Measurements from ENCODE around the gene HOXA4. TPM values are rescaled to one million over a fixed set of nuclear protein-coding genes. Genes with fewer than 3 reads are reported as not detected.

The HOXA4 gene
- total RNA-seq, 2 experiments from 2014 or later: 0.17 to 0.53 TPM

- H3K4me3 Mint-ChIP-seq: peak within 1 kb of the TSS; percentile 56
- H3K9me3 Mint-ChIP-seq: no peaks in the 10 kb centered on the region
- peaks cover 9% of the 10 kb centered on the region for H3K4me1 Mint-ChIP-seq
- peak within 1 kb of the TSS; percentile 83 for H3K27ac Mint-ChIP-seq
- H3K27me3 Mint-ChIP-seq: peaks cover 80% of the 10 kb centered on the region
- POLR2A ChIA-PET: no interaction called here
- H3K36me3 Mint-ChIP-seq: peaks cover 5% of the 10 kb centered on the region
- DNase-seq: peak; percentile 39
- ATAC-seq (ENCODE audit: low read depth): no peak
These were observed 34.8 kb upstream of the HOXA4 start, which contains the start of gene HOXA9 for GRCh38 chr7:27165089-27165995. TSS of gene HOXA9 (minus strand) at chr7:27165537. CDS start at chr7:27165457, 80 bp downstream.

- Mint-ChIP-seq H3K9me3 (no peaks in the 10 kb centered on the region), H3K27ac (peak overlapping the region; percentile 54), H3K4me1 (peaks cover 10% of the 10 kb centered on the region), H3K36me3 (peaks cover 5% of the 10 kb centered on the region), H3K27me3 (peaks cover 84% of the 10 kb centered on the region), H3K4me3 (no peak overlapping the region)
- no peak for ATAC-seq (ENCODE audit: low read depth)
- POLR2A ChIA-PET: no interaction called here
- no peak for DNase-seq
These were observed 34.0 kb upstream of the HOXA4 start for GRCh38 chr7:27164367-27165088.

- peaks cover 5% of the 10 kb centered on the region for H3K36me3 Mint-ChIP-seq
- H3K9me3 Mint-ChIP-seq: no peaks in the 10 kb centered on the region
- no peak overlapping the region for H3K4me3 Mint-ChIP-seq
- H3K27ac Mint-ChIP-seq: peak overlapping the region; percentile 21
- H3K27me3 Mint-ChIP-seq: peaks cover 86% of the 10 kb centered on the region
- peaks cover 9% of the 10 kb centered on the region for H3K4me1 Mint-ChIP-seq
- DNase-seq (no peak), ATAC-seq (ENCODE audit: low read depth) (no peak)
- POLR2A ChIA-PET: no interaction called here
These were observed 33.4 kb upstream of the HOXA4 start for GRCh38 chr7:27164045-27164366.

- no peak for DNase-seq
- Mint-ChIP-seq H3K9me3 (no peaks in the 10 kb centered on the region), H3K27ac (peak overlapping the region; percentile 21), H3K4me1 (peaks cover 12% of the 10 kb centered on the region), H3K27me3 (peaks cover 85% of the 10 kb centered on the region), H3K36me3 (peaks cover 1% of the 10 kb centered on the region), H3K4me3 (no peak overlapping the region)
- no peak for ATAC-seq (ENCODE audit: low read depth)
- POLR2A ChIA-PET: no interaction called here
These were observed 32.9 kb upstream of the HOXA4 start for GRCh38 chr7:27163288-27164044.

- POLR2A ChIA-PET: no interaction called here
- DNase-seq: no peak
- Mint-ChIP-seq H3K9me3 (no peaks in the 10 kb centered on the region), H3K27ac (no peak overlapping the region), H3K27me3 (peaks cover 85% of the 10 kb centered on the region), H3K36me3 (peaks cover 1% of the 10 kb centered on the region), H3K4me1 (peaks cover 18% of the 10 kb centered on the region), H3K4me3 (no peak overlapping the region)
- no peak for ATAC-seq (ENCODE audit: low read depth)
These were observed 32.2 kb upstream of the HOXA4 start for GRCh38 chr7:27162561-27163287.

- H3K4me3 Mint-ChIP-seq: no peak overlapping the region
- no peak overlapping the region for H3K27ac Mint-ChIP-seq
- no peaks in the 10 kb centered on the region for H3K9me3 Mint-ChIP-seq
These were observed 31.4 kb upstream of the HOXA4 start for GRCh38 chr7:27161721-27162560.

GRCh38 chr7:27161214-27161720, 30.7 kb upstream of the HOXA4 start:
- no peak for ATAC-seq (ENCODE audit: low read depth)
- H3K27ac Mint-ChIP-seq: no peak overlapping the region

More at GRCh38 chr7:27161721-27162560, 31.4 kb upstream of the HOXA4 start:
- Mint-ChIP-seq H3K4me1 (peaks cover 18% of the 10 kb centered on the region), H3K36me3 (no peaks in the 10 kb centered on the region), H3K27me3 (peaks cover 85% of the 10 kb centered on the region)
- ATAC-seq (ENCODE audit: low read depth): no peak
- no peak for DNase-seq
- POLR2A ChIA-PET: no interaction called here

GRCh38 chr7:27160546-27161213, 30.1 kb upstream of the HOXA4 start:
- POLR2A ChIA-PET: interaction anchor here (1.4 kb wide), 1 partner anchor 791 kb away, joined by 4 read pairs; no protein-coding TSS in a partner anchor

More at GRCh38 chr7:27161214-27161720, 30.7 kb upstream of the HOXA4 start:
- Mint-ChIP-seq H3K4me1 (peaks cover 17% of the 10 kb centered on the region), H3K36me3 (no peaks in the 10 kb centered on the region), H3K27me3 (peaks cover 83% of the 10 kb centered on the region), H3K9me3 (no peaks in the 10 kb centered on the region), H3K4me3 (peak overlapping the region; percentile 71)
- POLR2A ChIA-PET: interaction anchor here (1.4 kb wide), 1 partner anchor 791 kb away, joined by 4 read pairs; no protein-coding TSS in a partner anchor
- no peak for DNase-seq

GRCh38 chr7:27160145-27160545, 29.6 kb upstream of the HOXA4 start:
- Mint-ChIP-seq H3K9me3 (no peaks in the 10 kb centered on the region), H3K27me3 (peaks cover 85% of the 10 kb centered on the region), H3K36me3 (no peaks in the 10 kb centered on the region), H3K4me1 (peaks cover 21% of the 10 kb centered on the region), H3K27ac (no peak overlapping the region), H3K4me3 (peak overlapping the region; percentile 35)
- no peak for ATAC-seq (ENCODE audit: low read depth)
- POLR2A ChIA-PET: interaction anchor here (1.4 kb wide), 1 partner anchor 790 kb away, joined by 4 read pairs; no protein-coding TSS in a partner anchor
- no peak for DNase-seq

More at GRCh38 chr7:27160546-27161213, 30.1 kb upstream of the HOXA4 start:
- H3K4me1 Mint-ChIP-seq: peaks cover 16% of the 10 kb centered on the region
- peaks cover 84% of the 10 kb centered on the region for H3K27me3 Mint-ChIP-seq
- H3K27ac Mint-ChIP-seq: no peak overlapping the region
- no peaks in the 10 kb centered on the region for H3K36me3 Mint-ChIP-seq
- peak; percentile 88 for DNase-seq
- peak; percentile 69 for ATAC-seq (ENCODE audit: low read depth)
- peak overlapping the region; percentile 71 for H3K4me3 Mint-ChIP-seq
- H3K9me3 Mint-ChIP-seq: no peaks in the 10 kb centered on the region

GRCh38 chr7:27159266-27160144, 28.9 kb upstream of the HOXA4 start:
- Mint-ChIP-seq H3K9me3 (no peaks in the 10 kb centered on the region), H3K4me1 (peaks cover 24% of the 10 kb centered on the region), H3K27ac (no peak overlapping the region), H3K27me3 (peaks cover 87% of the 10 kb centered on the region), H3K36me3 (no peaks in the 10 kb centered on the region), H3K4me3 (peak overlapping the region; percentile 35)
- POLR2A ChIA-PET: no interaction called here
- ATAC-seq (ENCODE audit: low read depth): no peak
- DNase-seq: no peak
